T-helper 17 cell (primary cell): ENCODE data around the gene MOK. TPM values are rescaled to one million over a fixed set of nuclear protein-coding genes. Genes with fewer than 3 reads are reported as not detected.
"Not testable (repeated sequence)": the region's sequence is repeated elsewhere in the genome, so short reads cannot be mapped to it uniquely, and the experiment has no call there.

Experiments
- ATAC-seq: fragments of 150-1000 bp; cut with Tn5 transposase; 2 replicates; pipeline ENCODE4 v1.10.0; 2021; ENCODE audit warnings: mild to moderate bottlenecking, moderate library complexity
- DNase-seq, 3 donors: peaks; one replicate each; pipeline versions ENCODE4 v3.0.0 to v3.0.0-alpha.2; 2020 to 2021
- H3K9me3 ChIP-seq: one replicate; pipeline ENCODE4 v1.7.0; 2013; ENCODE audit warnings: low read length, mild to moderate bottlenecking; ENCODE audit not compliant: control insufficient read depth, poor library complexity, severe bottlenecking
- H3K27ac Mint-ChIP-seq: one replicate; pipeline ENCODE4 v1.8.0; 2022; ENCODE audit warnings: mild to moderate bottlenecking, moderate library complexity, mixed read lengths
- H3K27me3 Mint-ChIP-seq: one replicate; pipeline ENCODE4 v1.8.0; 2022; ENCODE audit warnings: mixed read lengths
- H3K36me3 Mint-ChIP-seq: one replicate; pipeline ENCODE4 v1.8.0; 2022; ENCODE audit warnings: low read depth, mixed read lengths
- H3K4me1 Mint-ChIP-seq: one replicate; pipeline ENCODE4 v1.8.0; 2022; ENCODE audit warnings: mild to moderate bottlenecking, mixed read lengths
- H3K4me3 Mint-ChIP-seq: one replicate; pipeline ENCODE4 v1.8.0; 2022; ENCODE audit warnings: mild to moderate bottlenecking, moderate library complexity, mixed read lengths
- total RNA-seq, 4 donors: library from RNA in 2 of 4; stranded (reverse) in 2 of 4; gene quantifications; one replicate each; pipeline ENCODE4 v1.2.3 and lab custom pipeline; 2022 to 2026

The MOK gene, protein sequence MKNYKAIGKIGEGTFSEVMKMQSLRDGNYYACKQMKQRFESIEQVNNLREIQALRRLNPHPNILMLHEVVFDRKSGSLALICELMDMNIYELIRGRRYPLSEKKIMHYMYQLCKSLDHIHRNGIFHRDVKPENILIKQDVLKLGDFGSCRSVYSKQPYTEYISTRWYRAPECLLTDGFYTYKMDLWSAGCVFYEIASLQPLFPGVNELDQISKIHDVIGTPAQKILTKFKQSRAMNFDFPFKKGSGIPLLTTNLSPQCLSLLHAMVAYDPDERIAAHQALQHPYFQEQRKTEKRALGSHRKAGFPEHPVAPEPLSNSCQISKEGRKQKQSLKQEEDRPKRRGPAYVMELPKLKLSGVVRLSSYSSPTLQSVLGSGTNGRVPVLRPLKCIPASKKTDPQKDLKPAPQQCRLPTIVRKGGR
- total RNA-seq (1 to 10 TPM; 3.7 to 4.7 TPM), total RNA-seq (lab: John Stamatoyannopoulos, UW) (1.9 to 3.0 reads per million in 2 donors)

DNA sequence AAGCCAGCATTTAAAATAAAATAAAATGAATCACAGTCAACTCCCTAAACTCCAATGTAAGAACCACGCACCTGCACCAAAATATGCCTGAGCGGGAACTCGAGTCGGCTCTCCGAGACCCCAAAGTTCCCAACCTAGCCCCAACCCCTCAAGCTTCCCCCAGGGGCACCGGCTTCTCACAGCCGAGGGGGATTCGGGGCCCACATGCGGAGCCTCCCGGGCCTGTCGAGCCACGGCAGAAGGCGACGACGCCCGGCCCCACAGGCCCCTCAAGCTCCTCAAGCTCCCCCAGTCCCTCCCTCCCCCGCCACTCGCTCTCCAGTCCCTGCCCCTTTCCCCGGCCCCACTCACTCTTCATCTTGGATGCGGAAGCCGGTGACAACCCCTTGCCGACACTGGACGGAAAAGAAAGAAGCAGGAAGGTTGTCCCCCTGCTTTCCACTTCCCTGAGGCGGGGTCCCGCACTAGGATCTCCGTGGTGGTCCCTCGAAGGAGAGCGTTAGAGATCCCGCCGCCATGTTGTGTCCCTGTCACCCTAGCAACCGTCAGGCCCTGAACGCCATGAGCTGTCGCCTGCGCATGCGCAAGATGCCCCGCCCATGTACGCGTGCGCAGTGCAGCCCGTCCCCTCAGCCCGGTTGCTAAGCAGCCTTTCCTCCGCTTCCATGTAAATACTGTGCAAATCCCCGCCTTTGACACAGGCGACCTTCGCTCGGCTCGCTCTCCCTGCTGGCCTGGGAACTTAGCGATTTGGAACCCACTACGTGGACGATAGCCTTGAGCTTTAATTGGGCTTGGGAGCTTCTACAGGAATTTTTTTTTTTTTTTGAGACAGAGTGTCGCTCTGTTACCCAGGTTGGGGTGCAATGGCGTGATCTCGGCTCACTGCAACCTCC is at the start of gene MOK:
Gene MOK (minus strand): TSS at position 554 of the 896 bp plus-strand sequence. CDS start 196 bp downstream, at position 358.
- Mint-ChIP-seq H3K36me3 (peaks cover 4% of the 10 kb centered on the region), H3K4me1 (peaks cover 10% of the 10 kb centered on the region), H3K4me3 (peak within 1 kb of the TSS; percentile 94), H3K27ac (peak within 1 kb of the TSS; percentile 94), H3K27me3 (peaks cover 7% of the 10 kb centered on the region)
- peak; percentile 93 for ATAC-seq
- H3K9me3 ChIP-seq = no peaks in the 10 kb centered on the region
- peak; percentile 88 to 98 (median 97) for DNase-seq

DNA sequence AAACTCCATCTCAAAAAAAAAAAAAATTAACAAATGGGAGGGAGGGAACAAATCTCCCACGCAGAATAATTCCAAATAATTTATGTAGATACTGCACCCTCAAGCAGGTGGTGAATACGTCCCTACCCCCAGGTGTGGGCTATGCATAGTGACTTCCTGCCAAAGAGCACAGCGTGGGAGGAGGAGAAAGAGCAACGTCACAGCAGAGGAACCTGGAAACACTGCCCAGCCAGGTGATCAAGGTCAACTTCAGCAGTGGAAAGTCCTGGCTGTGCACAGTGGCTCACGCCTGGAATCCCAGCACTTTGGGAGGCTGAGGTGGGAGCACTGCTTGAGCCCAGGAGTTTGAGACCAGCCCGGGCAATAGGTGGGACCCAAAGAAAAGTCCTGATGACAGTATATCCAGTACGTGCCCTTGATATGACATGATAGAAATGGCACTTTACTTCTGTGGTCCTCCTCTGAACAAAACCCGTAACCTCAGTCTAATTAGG is 48.2 kb upstream of the MOK start:
- no peak overlapping the region for H3K4me3 Mint-ChIP-seq

DNA sequence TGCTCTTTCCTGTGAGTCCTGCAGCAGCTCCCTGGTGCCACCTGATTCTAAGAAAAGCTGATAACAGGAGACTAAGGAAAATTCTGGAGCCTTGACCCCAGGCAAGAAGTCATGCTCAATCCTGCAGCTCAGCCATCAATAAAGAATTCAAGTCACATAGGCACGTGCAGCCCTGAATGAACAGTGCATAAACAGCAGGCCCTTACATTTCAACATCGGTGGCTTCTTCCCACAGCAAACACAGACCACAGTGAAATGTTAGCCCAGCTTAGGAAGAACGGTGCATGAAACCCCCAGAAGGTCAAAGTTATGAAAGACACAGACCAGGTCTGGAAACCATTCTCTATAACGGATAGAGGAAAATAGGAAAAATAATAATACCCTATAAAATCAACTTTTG is 47.2 kb upstream of the MOK start:
- no peak overlapping the region for H3K27ac Mint-ChIP-seq
- no peaks in the 10 kb centered on the region for H3K9me3 ChIP-seq
- H3K4me3 Mint-ChIP-seq = no peak overlapping the region
- DNase-seq (no peak), ATAC-seq (no peak)
- no peaks in the 10 kb centered on the region for H3K27me3 Mint-ChIP-seq
- H3K36me3 Mint-ChIP-seq = peaks cover under 1% of the 10 kb centered on the region
- H3K4me1 Mint-ChIP-seq = peaks cover 2% of the 10 kb centered on the region

More for the DNA sequence above, 48.2 kb upstream of the MOK start:
- no peak for ATAC-seq
- Mint-ChIP-seq H3K4me1 (peaks cover 4% of the 10 kb centered on the region), H3K27me3 (no peaks in the 10 kb centered on the region), H3K27ac (peak overlapping the region; percentile 47), H3K36me3 (peaks cover 3% of the 10 kb centered on the region)
- no peaks in the 10 kb centered on the region for H3K9me3 ChIP-seq
- no peak for DNase-seq

DNA sequence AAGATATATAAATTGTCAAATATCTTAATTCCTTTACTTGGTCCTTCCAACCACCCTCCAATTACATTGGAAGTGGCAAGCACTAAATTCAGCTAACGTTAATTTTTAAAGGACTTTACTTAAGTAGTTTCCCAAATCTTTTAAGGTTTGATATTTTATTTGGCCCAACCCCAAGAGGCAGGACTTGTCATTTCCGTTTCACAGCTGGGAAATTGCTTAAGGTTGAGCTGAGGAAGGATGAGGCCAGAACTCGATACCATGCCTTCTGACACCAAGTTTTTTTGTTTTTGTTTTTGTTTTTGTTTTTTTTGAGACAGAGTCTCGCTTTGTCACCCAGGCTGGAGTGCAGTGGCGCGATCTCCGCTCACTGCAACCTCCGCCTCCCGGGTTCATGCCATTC is 46.6 kb upstream of the MOK start:
- not testable (repeated sequence) for H3K4me3 Mint-ChIP-seq, H3K27me3 Mint-ChIP-seq, H3K36me3 Mint-ChIP-seq, DNase-seq, H3K4me1 Mint-ChIP-seq, H3K27ac Mint-ChIP-seq, ATAC-seq, H3K9me3 ChIP-seq

DNA sequence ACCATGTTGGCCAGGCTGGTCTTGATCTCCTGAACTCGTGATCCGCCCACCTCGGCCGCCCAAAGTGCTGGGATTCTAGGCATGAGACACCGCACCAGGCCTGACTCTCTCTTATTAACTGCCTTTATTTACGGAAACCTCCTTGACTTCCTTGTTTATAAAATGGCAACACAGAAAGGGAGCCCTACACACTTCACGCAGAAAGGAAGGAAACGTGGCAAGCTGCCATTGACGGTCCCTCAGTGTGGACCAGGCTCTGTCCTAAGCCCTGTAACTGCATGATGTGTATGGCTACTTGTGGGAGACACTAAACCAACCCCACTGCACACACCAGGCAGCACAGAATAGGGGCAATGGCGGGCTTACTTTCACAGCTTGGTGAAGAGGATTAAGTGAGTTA is 46.1 kb upstream of the MOK start:
- H3K27ac Mint-ChIP-seq = peak overlapping the region; percentile 51
- H3K36me3 Mint-ChIP-seq = no peaks in the 10 kb centered on the region
- H3K4me3 Mint-ChIP-seq = no peak overlapping the region

DNA sequence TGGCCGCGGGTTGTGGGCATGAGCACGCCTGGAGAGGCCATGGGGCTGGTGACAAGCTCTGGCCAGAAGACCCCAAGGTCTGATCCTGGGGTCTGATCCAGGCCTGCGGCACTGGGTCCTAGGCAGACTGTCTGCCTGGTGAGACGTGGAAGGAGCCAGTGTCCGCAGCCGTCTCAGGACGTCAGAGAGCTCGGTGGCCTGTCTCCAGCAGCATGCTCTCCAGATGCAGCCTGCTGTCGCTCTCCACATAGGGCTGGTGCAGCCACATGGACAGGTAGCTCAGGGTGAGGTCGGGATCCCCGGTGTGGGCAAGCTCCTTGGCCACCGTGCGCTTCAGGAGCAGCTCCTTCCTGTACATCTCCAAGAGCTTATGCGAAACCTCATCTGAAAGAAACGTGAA is 43.4 kb upstream of the MOK start:
- Mint-ChIP-seq H3K4me3 (no peak overlapping the region), H3K4me1 (peaks cover 2% of the 10 kb centered on the region), H3K36me3 (no peaks in the 10 kb centered on the region), H3K27ac (no peak overlapping the region), H3K27me3 (no peaks in the 10 kb centered on the region)
- H3K9me3 ChIP-seq = no peaks in the 10 kb centered on the region
- DNase-seq = no peak
- no peak for ATAC-seq

More for the DNA sequence above, 46.1 kb upstream of the MOK start:
- peaks cover 2% of the 10 kb centered on the region for H3K4me1 Mint-ChIP-seq
- DNase-seq = no peak
- no peaks in the 10 kb centered on the region for H3K9me3 ChIP-seq
- ATAC-seq = no peak
- no peaks in the 10 kb centered on the region for H3K27me3 Mint-ChIP-seq

DNA sequence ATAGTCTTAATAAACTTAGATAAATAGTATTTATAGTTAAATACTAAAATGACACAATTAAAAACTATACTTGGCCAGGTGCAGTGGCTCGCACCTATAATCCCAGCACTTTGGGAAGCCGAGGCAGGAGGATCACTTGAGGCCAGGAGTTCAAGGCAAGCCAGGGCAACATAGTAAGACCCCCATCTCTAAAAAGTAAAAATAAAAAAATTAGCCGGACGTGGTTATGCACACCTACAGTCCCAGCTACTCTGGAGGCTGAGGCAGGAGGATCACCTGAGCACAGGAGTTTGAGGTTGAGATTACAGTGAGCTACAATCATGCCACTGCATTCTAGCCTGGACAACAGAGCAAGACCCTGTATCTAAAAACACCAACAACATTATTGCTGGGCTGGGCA is 41.7 kb upstream of the MOK start:
- Mint-ChIP-seq H3K4me1 (peaks cover 2% of the 10 kb centered on the region), H3K27ac (no peak overlapping the region), H3K36me3 (no peaks in the 10 kb centered on the region), H3K4me3 (no peak overlapping the region), H3K27me3 (no peaks in the 10 kb centered on the region)
- H3K9me3 ChIP-seq = no peaks in the 10 kb centered on the region
- no peak for ATAC-seq
- DNase-seq = no peak

DNA sequence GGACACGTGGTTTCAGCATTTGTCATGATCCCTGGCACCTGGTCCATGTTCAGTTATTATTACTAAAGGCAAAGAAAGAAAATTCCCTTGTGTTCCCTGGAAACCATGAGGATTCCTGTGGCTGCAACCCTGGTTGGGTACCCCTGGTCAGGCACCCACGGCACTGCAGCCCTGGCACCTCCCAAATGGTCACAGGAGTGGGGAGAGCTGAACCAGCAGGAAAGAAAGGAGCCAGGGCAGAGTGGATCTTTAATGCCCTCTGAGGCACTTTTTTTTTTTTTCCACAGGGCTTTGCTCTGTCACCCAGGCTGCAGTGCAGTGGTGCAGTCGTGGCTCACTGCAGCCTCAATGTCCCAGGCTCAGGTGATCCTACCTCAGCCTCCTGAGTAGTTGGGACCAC is 40.3 kb upstream of the MOK start:
- Mint-ChIP-seq H3K4me1 (peaks cover 2% of the 10 kb centered on the region), H3K4me3 (no peak overlapping the region), H3K36me3 (no peaks in the 10 kb centered on the region), H3K27ac (peak overlapping the region; percentile 57), H3K27me3 (no peaks in the 10 kb centered on the region)
- ATAC-seq (no peak), DNase-seq (no peak)
- H3K9me3 ChIP-seq = no peaks in the 10 kb centered on the region

DNA sequence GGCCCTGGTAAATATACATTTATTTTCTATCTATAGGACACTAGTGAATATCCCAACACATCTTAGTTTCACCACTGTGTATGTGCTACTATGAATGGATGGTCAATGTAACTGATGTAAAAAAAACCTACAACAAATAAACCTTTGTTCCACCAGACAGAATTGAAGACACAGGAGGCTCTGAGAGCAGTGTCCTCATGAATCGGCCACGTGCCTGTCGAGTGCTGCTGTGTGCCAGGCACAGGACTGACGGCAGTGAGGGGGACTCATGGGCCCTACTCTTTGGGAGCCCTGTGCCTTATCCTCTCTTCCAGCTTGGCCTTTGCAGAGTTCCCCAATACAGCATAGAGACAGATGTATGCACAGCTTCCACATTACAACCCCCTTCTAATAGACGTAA is 39.5 kb upstream of the MOK start:
- H3K27ac Mint-ChIP-seq = peak overlapping the region; percentile 57
- no peak for ATAC-seq

DNA sequence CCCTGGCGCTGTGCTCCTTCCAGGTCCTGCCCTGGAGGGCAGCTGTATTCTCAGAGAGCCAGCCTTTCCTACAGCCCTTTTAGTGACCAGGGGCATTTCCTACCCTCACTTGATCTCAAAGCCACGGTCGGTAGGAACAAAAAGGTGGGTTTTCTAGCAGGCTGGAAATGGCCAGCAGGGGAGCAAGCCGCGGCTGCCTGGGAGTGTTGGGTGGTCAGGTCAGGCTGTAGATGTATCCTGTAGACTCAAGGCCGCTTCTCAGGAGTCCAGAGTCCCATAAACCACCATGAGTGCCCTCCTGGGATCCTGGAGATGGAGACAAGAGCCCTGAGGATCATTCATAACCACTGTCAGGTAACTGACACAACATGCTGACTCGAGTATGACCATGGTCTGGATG is 39.1 kb upstream of the MOK start:
- H3K36me3 Mint-ChIP-seq = no peaks in the 10 kb centered on the region
- ATAC-seq (no peak), DNase-seq (no peak)
- no peaks in the 10 kb centered on the region for H3K27me3 Mint-ChIP-seq
- H3K9me3 ChIP-seq = no peaks in the 10 kb centered on the region
- no peak overlapping the region for H3K4me3 Mint-ChIP-seq
- no peak overlapping the region for H3K27ac Mint-ChIP-seq
- H3K4me1 Mint-ChIP-seq = peaks cover 2% of the 10 kb centered on the region

More for the DNA sequence above, 39.5 kb upstream of the MOK start:
- peaks cover 2% of the 10 kb centered on the region for H3K4me1 Mint-ChIP-seq
- H3K4me3 Mint-ChIP-seq = no peak overlapping the region
- DNase-seq = no peak
- no peaks in the 10 kb centered on the region for H3K36me3 Mint-ChIP-seq
- H3K9me3 ChIP-seq = no peaks in the 10 kb centered on the region
- H3K27me3 Mint-ChIP-seq = no peaks in the 10 kb centered on the region

DNA sequence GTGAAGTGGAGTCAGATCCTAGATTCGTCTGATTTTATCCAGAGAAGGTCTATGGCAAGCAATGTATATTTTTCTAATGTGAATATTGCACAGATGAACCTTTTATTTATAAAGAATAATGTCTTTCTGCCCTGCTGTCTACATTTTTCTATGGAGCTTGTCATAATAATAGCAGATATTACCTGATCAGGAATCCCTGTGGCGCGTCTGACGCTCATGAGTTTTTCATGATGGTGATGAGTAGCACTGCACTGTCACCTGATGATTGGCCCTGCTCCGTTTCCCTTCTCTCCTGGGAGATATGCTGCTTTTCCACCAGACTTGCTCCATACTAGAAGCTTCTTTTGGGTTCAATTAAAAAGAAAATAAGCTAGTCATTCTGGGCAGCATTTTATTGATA is 37.3 kb upstream of the MOK start:
- H3K4me1 Mint-ChIP-seq = peaks cover 4% of the 10 kb centered on the region
- no peak overlapping the region for H3K4me3 Mint-ChIP-seq
- peaks cover 2% of the 10 kb centered on the region for H3K36me3 Mint-ChIP-seq

DNA sequence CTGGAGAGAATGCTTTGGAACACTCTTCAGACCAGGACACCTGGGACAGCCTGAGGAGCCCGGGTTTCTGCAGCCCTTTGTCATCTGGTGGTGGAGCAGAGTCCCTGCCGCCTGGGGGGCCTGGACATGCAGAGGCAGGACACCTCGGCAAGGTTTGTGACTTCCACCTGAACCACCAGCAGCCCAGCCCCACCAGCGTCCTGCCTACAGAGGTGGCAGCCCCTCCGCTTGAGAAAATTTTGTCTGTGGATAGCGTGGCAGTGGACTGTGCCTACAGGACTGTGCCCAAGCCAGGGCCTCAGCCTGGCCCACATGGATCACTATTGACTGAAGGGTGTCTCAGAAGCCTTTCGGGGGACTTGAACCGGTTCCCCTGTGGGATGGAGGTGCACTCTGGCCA is 36.6 kb upstream of the MOK start:
- H3K27me3 Mint-ChIP-seq = no peaks in the 10 kb centered on the region
- H3K4me3 Mint-ChIP-seq = no peak overlapping the region
- H3K36me3 Mint-ChIP-seq = peaks cover 2% of the 10 kb centered on the region
- ATAC-seq (no peak), DNase-seq (no peak)
- H3K9me3 ChIP-seq = no peaks in the 10 kb centered on the region
- peaks cover 4% of the 10 kb centered on the region for H3K4me1 Mint-ChIP-seq
- H3K27ac Mint-ChIP-seq = peak overlapping the region; percentile 19

More for the DNA sequence above, 37.3 kb upstream of the MOK start:
- no peak for ATAC-seq
- no peak for DNase-seq
- no peak overlapping the region for H3K27ac Mint-ChIP-seq
- no peaks in the 10 kb centered on the region for H3K9me3 ChIP-seq
- H3K27me3 Mint-ChIP-seq = no peaks in the 10 kb centered on the region

DNA sequence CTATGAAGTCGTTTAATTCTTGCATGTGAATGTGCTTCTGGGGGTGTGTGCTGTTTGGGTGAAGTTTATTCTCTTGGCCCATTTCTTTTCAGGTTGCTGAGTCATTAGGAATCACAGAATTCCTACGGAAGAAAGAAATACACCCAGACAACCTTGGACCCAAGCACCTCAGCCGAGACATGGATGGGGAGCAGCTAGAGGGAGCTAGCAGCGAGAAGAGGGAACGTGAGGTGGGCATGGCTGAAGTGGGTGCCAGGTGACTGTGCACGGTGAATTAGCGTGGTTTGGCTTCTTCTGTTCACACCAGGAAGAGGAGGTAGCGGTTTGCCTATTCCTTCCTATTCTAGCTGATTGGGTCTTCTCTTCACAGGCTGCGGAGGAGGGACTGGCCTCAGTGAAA is 33.8 kb upstream of the MOK start:
- Mint-ChIP-seq H3K4me1 (peaks cover 7% of the 10 kb centered on the region), H3K36me3 (peaks cover 2% of the 10 kb centered on the region), H3K27ac (no peak overlapping the region), H3K4me3 (no peak overlapping the region), H3K27me3 (no peaks in the 10 kb centered on the region)
- ATAC-seq (no peak), DNase-seq (no peak)
- H3K9me3 ChIP-seq = no peaks in the 10 kb centered on the region
